GM12878 (cell line): ENCODE data around the gene DCX. TPM values are rescaled to one million over a fixed set of nuclear protein-coding genes. Genes with fewer than 3 reads are reported as not detected.

Source experiments
- ATAC-seq: fragments of 200-7000 bp; cut with Tn5 transposase; 3 replicates; pipeline ENCODE4 v1.9.1; 2020; ENCODE audit warnings: mild to moderate bottlenecking, moderate library complexity
- BruUV-seq: library from RNA; stranded (reverse); fragments of 400-500 nt; replicated peaks from 2 replicates; lab custom pipeline; 2021; lab: Mats Ljungman, UMichigan
- CTCF ChIA-PET: fragments of 300-600 bp; sonication (Branson Sonifier 250); formaldehyde crosslinking; extraction: SDS; loops from one replicate; lab custom pipeline; 2021; ENCODE audit warnings: inconsistent platforms; lab: Yijun Ruan, JAX
- POLR2A ChIA-PET: fragments of 350-600 bp; formaldehyde crosslinking; extraction: SDS; loops from one replicate; lab custom pipeline; 2021; ENCODE audit warnings: inconsistent platforms; lab: Charles Lee
- RAD21 ChIA-PET: fragments of 300-600 bp; sonication (Branson Sonifier 250); formaldehyde crosslinking; loops from one replicate; lab custom pipeline; 2023; ENCODE audit warnings: antibody characterized with exemption; ENCODE audit not compliant: unreplicated experiment; lab: Charles Lee
- SMC1A ChIA-PET: fragments of 300-600 bp; sonication (Branson Sonifier 250); formaldehyde crosslinking; loops from one replicate; lab custom pipeline; 2023; ENCODE audit not compliant: unreplicated experiment, uncharacterized antibody; lab: Charles Lee
- DNase-seq: peaks from one replicate; pipeline ENCODE4 v3.0.0-alpha.2; 2011; ENCODE audit warnings: low read depth, low spot score
- FAIRE-seq: peaks from 3 replicates; lab custom pipeline; 2011; peaks lifted over from hg19 to GRCh38; lab: Jason Lieb, UNC
- H2AFZ ChIP-seq: 2 replicates; pipeline ENCODE4 v1.6.0; 2011; ENCODE audit warnings: low read depth, low read length, control low read depth; ENCODE audit not compliant: control insufficient read depth
- H3K27ac ChIP-seq: 2 replicates; pipeline ENCODE4 v1.5.1; 2011; ENCODE audit warnings: control low read depth; ENCODE audit not compliant: control insufficient read depth, insufficient read depth
- H3K27me3 ChIP-seq, 2 experiments: replicated peaks in 1 of 2; 2 replicates each; pipeline versions ENCODE4 v1.6.0 to v1.6.1; 2011; ENCODE audit warnings: low read length in 1 of 2; ENCODE audit not compliant: control insufficient read depth in 2 of 2, insufficient read depth in 2 of 2
- H3K36me3 ChIP-seq, 2 experiments: 2 replicates each; pipeline ENCODE4 v1.5.1; 2011; ENCODE audit warnings: low read length in 1 of 2; ENCODE audit not compliant: control insufficient read depth in 2 of 2, insufficient read depth in 2 of 2
- H3K4me1 ChIP-seq: 2 replicates; pipeline ENCODE4 v1.6.1; 2011; ENCODE audit warnings: mild to moderate bottlenecking, low read length, moderate library complexity, mixed read lengths; ENCODE audit not compliant: control insufficient read depth, insufficient read depth
- H3K4me2 ChIP-seq: 2 replicates; pipeline ENCODE4 v1.6.0; 2011; ENCODE audit warnings: control low read depth; ENCODE audit not compliant: control insufficient read depth, insufficient read depth
- H3K4me3 ChIP-seq: fragments of 200-600 bp; sonication (generic); 2 replicates; pipeline ENCODE4 v1.5.1; 2016
- H3K79me2 ChIP-seq: 2 replicates; pipeline ENCODE4 v1.6.0; 2011; ENCODE audit warnings: low read length; ENCODE audit not compliant: control insufficient read depth, insufficient read depth
- H3K9ac ChIP-seq: 2 replicates; pipeline ENCODE4 v1.8.0; 2011; ENCODE audit warnings: low read length, control low read depth, mixed read lengths; ENCODE audit not compliant: control insufficient read depth, insufficient read depth
- H3K9me3 ChIP-seq: replicated peaks from 3 replicates; pipeline ENCODE4 v1.5.1; 2011; ENCODE audit warnings: mild to moderate bottlenecking, low read length; ENCODE audit not compliant: control insufficient read depth, insufficient read depth
- H4K20me1 ChIP-seq: 2 replicates; pipeline ENCODE4 v1.6.0; 2011; ENCODE audit not compliant: control insufficient read depth, insufficient read depth
- EGR1 ChIP-seq, 2 experiments: IDR thresholded peaks; 1 replicate in 1 of 2; 2 replicates in 1 of 2; pipeline ENCODE4 v1.6.1; 2011 to 2012; ENCODE audit warnings: low read depth in 2 of 2, low read length in 2 of 2, borderline replicate concordance in 1 of 2, mild to moderate bottlenecking in 1 of 2, moderate library complexity in 1 of 2
- FOS ChIP-seq: IDR thresholded peaks from 3 replicates; pipeline ENCODE4 v1.6.1; 2011; ENCODE audit warnings: borderline replicate concordance; ENCODE audit not compliant: insufficient read length; ENCODE audit errors: extremely low read depth
- FOXM1 ChIP-seq: IDR thresholded peaks from 2 replicates; pipeline ENCODE4 v1.6.1; 2012; ENCODE audit warnings: low read depth, mild to moderate bottlenecking, inconsistent platforms, low read length, moderate library complexity
- IKZF1 ChIP-seq: fragments of 450-650 bp; conservative IDR thresholded peaks from 2 replicates; pipeline ENCODE4 v1.6.1; 2017; ENCODE audit warnings: antibody characterized with exemption, mild to moderate bottlenecking
- KAT2A ChIP-seq: conservative IDR thresholded peaks from 2 replicates; pipeline ENCODE4 v1.6.1; 2011; ENCODE audit warnings: low read depth, low read length; ENCODE audit not compliant: control insufficient read depth
- MEF2A ChIP-seq: IDR thresholded peaks from 2 replicates; pipeline ENCODE4 v1.6.1; 2011; ENCODE audit warnings: low read depth, mild to moderate bottlenecking, low read length, moderate library complexity; ENCODE audit not compliant: insufficient read depth
- NR2C1 ChIP-seq: fragments of 450-650 bp; IDR thresholded peaks from 2 replicates; pipeline ENCODE4 v1.6.1; 2017; ENCODE audit warnings: antibody characterized with exemption, mild to moderate bottlenecking, moderate library complexity
- PML ChIP-seq: IDR thresholded peaks from 2 replicates; pipeline ENCODE4 v1.6.1; 2012; ENCODE audit warnings: low read length, inconsistent platforms
- STAT3 ChIP-seq: IDR thresholded peaks from 2 replicates; pipeline ENCODE4 v1.6.1; 2011; ENCODE audit warnings: low read depth, low read length, improper control_type of control experiment
- WGBS: methylation state at CpG from one replicate; pipeline ENCODE4 v1.1.6; 2016; ENCODE audit warnings: low lambda C conversion rate; ENCODE audit not compliant: insufficient replicate concordance, insufficient coverage; ENCODE audit errors: missing lambda C conversion rate; 5-methylcytosine and 5-hydroxymethylcytosine counted together
- in situ Hi-C: fragments of 300-500 bp; cut with MboI; formaldehyde crosslinking; loops from 9 replicates; pipeline ENCODE4 v1.14.3; 2018; ENCODE audit warnings: mixed read lengths
- intact Hi-C: fragments of 100-400 bp; cut with micrococcal nuclease; formaldehyde crosslinking; loops from one replicate; pipeline ENCODE4 v1.14.2; 2022; ENCODE audit not compliant: unreplicated experiment
- polyA plus RNA-seq, 11 experiments: library from polyadenylated mRNA; depleted of rRNA in 4 of 11; unstranded in 6 of 11; stranded (reverse) in 5 of 11; fragments of >200 nt; fragmentation: Nextera tagmentation in 4 of 11; fragmentation: Illumina TruSeq in 1 of 11; extraction: Ambion mirVana in 4 of 11; extraction: Trizol in 1 of 11; gene quantifications; 1 replicate in 1 of 11; 2 replicates in 10 of 11; pipeline versions ENCODE4 v1.2.1 to v1.2.3, GENCODE V29; 2011 to 2016; ENCODE audit warnings: inconsistent platforms in 2 of 11, missing spikeins in 2 of 11, low read depth in 1 of 11
- total RNA-seq, 4 experiments: library from RNA; depleted of rRNA in 3 of 4; stranded (reverse); fragments of >200 nt in 3 of 4; fragmentation: Illumina TruSeq in 1 of 4; extraction: Trizol in 1 of 4; gene quantifications; 2 replicates each; pipeline versions ENCODE4 v1.2.1 to v1.2.3, GENCODE V29; 2013 to 2021
- TF ChIP-seq, protein P1 (sequence below), 3 experiments: IDR thresholded peaks in 2 of 3; conservative IDR thresholded peaks in 1 of 3; 2 replicates each; pipeline ENCODE4 v1.5.1; 2011; ENCODE audit warnings: low read depth in 3 of 3, low read length in 3 of 3, mild to moderate bottlenecking in 3 of 3, control low read depth in 2 of 3, moderate library complexity in 2 of 3, inconsistent platforms in 1 of 3, mixed read lengths in 1 of 3; ENCODE audit not compliant: control insufficient read depth in 2 of 3, insufficient read depth in 1 of 3; ENCODE audit errors: extremely low read depth in 1 of 3
- TF ChIP-seq, protein P2 (sequence below): IDR thresholded peaks from 2 replicates; pipeline ENCODE4 v1.6.1; 2011; ENCODE audit warnings: low read depth, low read length, improper control_type of control experiment, borderline replicate concordance
- TF ChIP-seq, protein P3 (sequence below): fragments of 450-650 bp; IDR thresholded peaks from 2 replicates; pipeline ENCODE4 v1.6.1; 2017; ENCODE audit warnings: borderline replicate concordance

DCX gene
- total and polyA plus RNA-seq, 10 of the 15 experiments (the other 5 are each of a cell fraction or from before 2014, with no cell fraction given): under 0.01 TPM; not detected in 9

DNA sequence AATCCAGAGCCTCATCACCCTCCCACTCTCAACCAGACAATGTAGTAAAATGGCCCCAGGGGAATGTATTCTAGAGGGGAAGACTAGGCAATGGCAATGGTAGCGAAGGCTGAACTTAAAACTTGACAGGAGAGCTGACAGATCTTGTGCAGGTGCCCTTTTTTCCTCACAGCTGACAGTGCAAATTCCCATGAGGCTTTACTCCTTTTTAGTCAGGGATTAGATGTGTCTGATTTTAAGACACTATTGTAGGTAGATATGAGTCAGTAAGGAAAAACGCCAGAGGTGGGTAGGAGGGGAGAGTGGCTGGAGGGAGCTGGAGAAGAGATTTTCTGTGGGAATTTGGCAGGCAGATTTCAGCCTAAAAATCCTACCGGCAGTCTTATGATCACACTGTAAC, 152.4 kb downstream of the DCX start:
- Histone ChIP-seq H3K9me3 (no peaks in the 10 kb centered on the region), H2AFZ (no peak overlapping the region), H3K4me3 (no peak overlapping the region), H3K79me2 (no peaks in the 10 kb centered on the region), H4K20me1 (no peaks in the 10 kb centered on the region), H3K27ac (no peak overlapping the region), H3K4me2 (no peak overlapping the region), H3K4me1 (no peaks in the 10 kb centered on the region), H3K27me3 (0 out of 4 replicates have a peak, but pooled peaks cover 0 to 2% of the 10 kb centered on the region in 2 experiments), H3K36me3 (no peaks in the 10 kb centered on the region), H3K9ac (no peak overlapping the region)
- DNase-seq: no peak
- CTCF ChIA-PET: no interaction called here
- POLR2A ChIA-PET: no interaction called here
- no TSS peak for BruUV-seq
- in situ Hi-C loops (no loop called here), intact Hi-C loops (no loop called here)
- WGBS: 33% methylated on average over 3 of the region's 3 CpGs
- RAD21 ChIA-PET: no interaction called here
- no peak for FAIRE-seq
- TF ChIP-seq KAT2A (no peak), STAT3 (no peak), FOS (no peak), IKZF1 (no peak), EGR1 (IDR thresholded peaks at IDR 0.05; ENCODE audit: borderline replicate concordance in 1 of 2, low read depth in 2 of 2, low read length in 2 of 2) (no peak), MEF2A (no peak), NR2C1 (no peak), FOXM1 (no peak), PML (no peak)
- TF ChIP-seq, protein P1, sequence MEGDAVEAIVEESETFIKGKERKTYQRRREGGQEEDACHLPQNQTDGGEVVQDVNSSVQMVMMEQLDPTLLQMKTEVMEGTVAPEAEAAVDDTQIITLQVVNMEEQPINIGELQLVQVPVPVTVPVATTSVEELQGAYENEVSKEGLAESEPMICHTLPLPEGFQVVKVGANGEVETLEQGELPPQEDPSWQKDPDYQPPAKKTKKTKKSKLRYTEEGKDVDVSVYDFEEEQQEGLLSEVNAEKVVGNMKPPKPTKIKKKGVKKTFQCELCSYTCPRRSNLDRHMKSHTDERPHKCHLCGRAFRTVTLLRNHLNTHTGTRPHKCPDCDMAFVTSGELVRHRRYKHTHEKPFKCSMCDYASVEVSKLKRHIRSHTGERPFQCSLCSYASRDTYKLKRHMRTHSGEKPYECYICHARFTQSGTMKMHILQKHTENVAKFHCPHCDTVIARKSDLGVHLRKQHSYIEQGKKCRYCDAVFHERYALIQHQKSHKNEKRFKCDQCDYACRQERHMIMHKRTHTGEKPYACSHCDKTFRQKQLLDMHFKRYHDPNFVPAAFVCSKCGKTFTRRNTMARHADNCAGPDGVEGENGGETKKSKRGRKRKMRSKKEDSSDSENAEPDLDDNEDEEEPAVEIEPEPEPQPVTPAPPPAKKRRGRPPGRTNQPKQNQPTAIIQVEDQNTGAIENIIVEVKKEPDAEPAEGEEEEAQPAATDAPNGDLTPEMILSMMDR (IDR thresholded peaks at IDR 0.05 in 2 of 3, conservative IDR thresholded peaks at IDR 0.05 in 1 of 3; ENCODE audit: control insufficient read depth in 2 of 3, extremely low read depth in 1 of 3, insufficient read depth in 1 of 3, low read depth in 3 of 3, low read length in 3 of 3): no peak
- TF ChIP-seq, protein P2, sequence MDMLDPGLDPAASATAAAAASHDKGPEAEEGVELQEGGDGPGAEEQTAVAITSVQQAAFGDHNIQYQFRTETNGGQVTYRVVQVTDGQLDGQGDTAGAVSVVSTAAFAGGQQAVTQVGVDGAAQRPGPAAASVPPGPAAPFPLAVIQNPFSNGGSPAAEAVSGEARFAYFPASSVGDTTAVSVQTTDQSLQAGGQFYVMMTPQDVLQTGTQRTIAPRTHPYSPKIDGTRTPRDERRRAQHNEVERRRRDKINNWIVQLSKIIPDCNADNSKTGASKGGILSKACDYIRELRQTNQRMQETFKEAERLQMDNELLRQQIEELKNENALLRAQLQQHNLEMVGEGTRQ: no peak
- TF ChIP-seq, protein P3, sequence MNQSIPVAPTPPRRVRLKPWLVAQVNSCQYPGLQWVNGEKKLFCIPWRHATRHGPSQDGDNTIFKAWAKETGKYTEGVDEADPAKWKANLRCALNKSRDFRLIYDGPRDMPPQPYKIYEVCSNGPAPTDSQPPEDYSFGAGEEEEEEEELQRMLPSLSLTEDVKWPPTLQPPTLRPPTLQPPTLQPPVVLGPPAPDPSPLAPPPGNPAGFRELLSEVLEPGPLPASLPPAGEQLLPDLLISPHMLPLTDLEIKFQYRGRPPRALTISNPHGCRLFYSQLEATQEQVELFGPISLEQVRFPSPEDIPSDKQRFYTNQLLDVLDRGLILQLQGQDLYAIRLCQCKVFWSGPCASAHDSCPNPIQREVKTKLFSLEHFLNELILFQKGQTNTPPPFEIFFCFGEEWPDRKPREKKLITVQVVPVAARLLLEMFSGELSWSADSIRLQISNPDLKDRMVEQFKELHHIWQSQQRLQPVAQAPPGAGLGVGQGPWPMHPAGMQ: no peak
- SMC1A ChIA-PET: interaction anchor here (1.2 kb wide), 1 partner anchor 40 kb away, joined by 3 read pairs; no protein-coding TSS in a partner anchor
- no peak for ATAC-seq
